Neural cell (in vitro differentiated cells): Measurements from ENCODE around the gene VMP1. TPM values are rescaled to one million over a fixed set of nuclear protein-coding genes. Genes with fewer than 3 reads are reported as not detected.

Experiments used
- H2AFZ ChIP-seq: fragments of 200-600, 300-800 bp; sonication (generic), shearing (Covaris generic); 2 replicates; pipeline ENCODE4 v1.6.0; 2014; ENCODE audit warnings: low read depth, mild to moderate bottlenecking, antibody characterized with exemption, low read length, moderate library complexity
- H3F3A ChIP-seq: fragments of 200-600 bp; shearing (Covaris generic); 2 replicates; pipeline ENCODE4 v1.6.1; 2016; ENCODE audit warnings: mild to moderate bottlenecking, moderate library complexity, mixed read lengths, antibody characterized with exemption, low read length; ENCODE audit not compliant: insufficient read depth, poor library complexity, severe bottlenecking
- H3K27ac ChIP-seq: fragments of 200-600, 300-800 bp; sonication (generic), shearing (Covaris generic); 2 replicates; pipeline ENCODE4 v1.5.1; 2014; ENCODE audit warnings: mild to moderate bottlenecking, low read length, moderate library complexity
- H3K27me3 ChIP-seq: fragments of 300-800, 200-600 bp; sonication (generic), shearing (Covaris generic); 2 replicates; pipeline ENCODE4 v1.6.0; 2014; ENCODE audit warnings: mild to moderate bottlenecking, low read depth, low read length, moderate library complexity; ENCODE audit not compliant: insufficient read depth
- H3K36me3 ChIP-seq: fragments of 300-800, 200-600 bp; sonication (generic), shearing (Covaris generic); 2 replicates; pipeline ENCODE4 v1.5.1; 2014; ENCODE audit warnings: mild to moderate bottlenecking, antibody characterized with exemption, low read length, moderate library complexity; ENCODE audit not compliant: insufficient read depth
- H3K4me2 ChIP-seq: fragments of 300-800, 200-600 bp; sonication (generic), shearing (Covaris generic); 2 replicates; pipeline ENCODE4 v1.6.0; 2014; ENCODE audit warnings: mild to moderate bottlenecking, low read length
- H3K4me3 ChIP-seq: fragments of 300-800, 200-600 bp; sonication (generic), shearing (Covaris generic); 2 replicates; pipeline ENCODE4 v1.5.1; 2014; ENCODE audit warnings: mild to moderate bottlenecking, low read length, moderate library complexity
- H3K79me2 ChIP-seq: fragments of 200-600 bp; shearing (Covaris generic); replicated peaks from 2 replicates; pipeline ENCODE4 v1.6.0; 2014; ENCODE audit warnings: mild to moderate bottlenecking, low read length, moderate library complexity; ENCODE audit not compliant: insufficient read depth
- H3K9ac ChIP-seq: fragments of 300-800, 200-600 bp; sonication (generic), shearing (Covaris generic); 2 replicates; pipeline ENCODE4 v1.6.1; 2016; ENCODE audit warnings: mild to moderate bottlenecking, low read length, mixed read lengths
- H3K9me2 ChIP-seq: fragments of 200-600 bp; shearing (Covaris generic); 2 replicates; pipeline ENCODE4 v1.6.1; 2016; ENCODE audit warnings: mild to moderate bottlenecking, low read length, mixed read lengths; ENCODE audit not compliant: insufficient read depth
- H3K9me3 ChIP-seq: fragments of 200-600, 300-800 bp; sonication (generic), shearing (Covaris generic); 2 replicates; pipeline ENCODE4 v1.6.1; 2016; ENCODE audit warnings: mild to moderate bottlenecking, mixed run types, low read length, moderate library complexity, mixed read lengths
- H4K20me1 ChIP-seq: fragments of 200-600 bp; shearing (Covaris generic); 2 replicates; pipeline ENCODE4 v1.6.1; 2016; ENCODE audit warnings: mild to moderate bottlenecking, mixed run types; ENCODE audit not compliant: insufficient read depth
- EP300 ChIP-seq: fragments of 450-650 bp; conservative IDR thresholded peaks from 2 replicates; pipeline ENCODE4 v1.6.1; 2014; ENCODE audit warnings: antibody characterized with exemption, mild to moderate bottlenecking, moderate library complexity; ENCODE audit not compliant: poor library complexity, severe bottlenecking
- EZH2 ChIP-seq: fragments of 200-600, 300-800 bp; shearing (Covaris generic), sonication (generic); IDR thresholded peaks from 2 replicates; pipeline ENCODE4 v1.6.1; 2014; ENCODE audit warnings: antibody characterized with exemption, low read length, borderline replicate concordance, mild to moderate bottlenecking; ENCODE audit not compliant: insufficient read depth, poor library complexity, severe bottlenecking
- RAD21 ChIP-seq: fragments of 450-650 bp; conservative IDR thresholded peaks from 2 replicates; pipeline ENCODE4 v1.6.1; 2014; ENCODE audit warnings: antibody characterized with exemption, mild to moderate bottlenecking, moderate library complexity
- TAF1 ChIP-seq: IDR thresholded peaks from 2 replicates; pipeline ENCODE4 v1.6.1; 2012; ENCODE audit warnings: low read depth
- polyA plus RNA-seq: library from polyadenylated mRNA; depleted of rRNA; stranded (reverse); fragments of >200 nt; gene quantifications from 2 replicates; pipeline ENCODE4 v1.2.3, GENCODE V29; 2014
- TF ChIP-seq, protein P1 (sequence below): fragments of 450-650 bp; IDR thresholded peaks from 2 replicates; pipeline ENCODE4 v1.5.1; 2014; ENCODE audit warnings: antibody characterized with exemption, mild to moderate bottlenecking, moderate library complexity; ENCODE audit not compliant: poor library complexity, severe bottlenecking
- TF ChIP-seq, protein P2 (sequence below): IDR thresholded peaks from 2 replicates; pipeline ENCODE4 v1.6.1; 2012; ENCODE audit warnings: borderline replicate concordance

The VMP1 gene
- polyA plus RNA-seq, 1 donor from 2014 or later = 75.9 TPM

DNA sequence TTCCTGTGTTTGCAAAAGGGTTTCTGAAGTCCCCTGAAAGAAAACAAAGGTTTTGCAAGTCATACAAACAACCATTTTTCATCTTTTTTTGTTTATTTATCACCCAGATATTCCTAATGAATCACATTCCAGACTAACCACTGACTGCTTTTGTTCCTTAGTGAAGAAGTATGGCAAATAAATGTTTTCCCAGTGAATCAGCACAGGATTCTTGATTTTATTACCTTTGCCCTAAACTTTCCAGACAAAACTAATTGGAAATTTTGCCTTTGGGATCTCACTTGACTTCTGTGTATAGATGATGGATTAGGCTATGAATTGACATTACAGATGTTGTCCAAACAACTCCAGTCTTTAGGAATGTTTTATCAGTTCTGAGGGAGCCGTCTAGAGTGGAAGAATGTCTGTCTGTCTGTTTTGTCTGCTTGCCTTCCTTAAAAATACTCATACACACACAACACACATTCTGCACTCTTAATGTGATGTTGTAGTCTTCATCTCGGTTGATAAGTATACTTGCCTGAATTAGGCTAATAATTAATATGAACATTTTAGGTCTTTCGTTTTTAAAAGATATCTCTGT, 48.9 kb downstream of the VMP1 start:
- no peak for TF ChIP-seq RAD21
- TF ChIP-seq, protein P1, sequence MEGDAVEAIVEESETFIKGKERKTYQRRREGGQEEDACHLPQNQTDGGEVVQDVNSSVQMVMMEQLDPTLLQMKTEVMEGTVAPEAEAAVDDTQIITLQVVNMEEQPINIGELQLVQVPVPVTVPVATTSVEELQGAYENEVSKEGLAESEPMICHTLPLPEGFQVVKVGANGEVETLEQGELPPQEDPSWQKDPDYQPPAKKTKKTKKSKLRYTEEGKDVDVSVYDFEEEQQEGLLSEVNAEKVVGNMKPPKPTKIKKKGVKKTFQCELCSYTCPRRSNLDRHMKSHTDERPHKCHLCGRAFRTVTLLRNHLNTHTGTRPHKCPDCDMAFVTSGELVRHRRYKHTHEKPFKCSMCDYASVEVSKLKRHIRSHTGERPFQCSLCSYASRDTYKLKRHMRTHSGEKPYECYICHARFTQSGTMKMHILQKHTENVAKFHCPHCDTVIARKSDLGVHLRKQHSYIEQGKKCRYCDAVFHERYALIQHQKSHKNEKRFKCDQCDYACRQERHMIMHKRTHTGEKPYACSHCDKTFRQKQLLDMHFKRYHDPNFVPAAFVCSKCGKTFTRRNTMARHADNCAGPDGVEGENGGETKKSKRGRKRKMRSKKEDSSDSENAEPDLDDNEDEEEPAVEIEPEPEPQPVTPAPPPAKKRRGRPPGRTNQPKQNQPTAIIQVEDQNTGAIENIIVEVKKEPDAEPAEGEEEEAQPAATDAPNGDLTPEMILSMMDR = no peak
- Histone ChIP-seq H3K79me2 (no peaks in the 10 kb centered on the region), H4K20me1 (no peaks in the 10 kb centered on the region), H3K9me3 (no peaks in the 10 kb centered on the region), H3K4me3 (no peak overlapping the region), H3K27me3 (no peaks in the 10 kb centered on the region), H2AFZ (no peak overlapping the region), H3F3A (no peaks in the 10 kb centered on the region), H3K9me2 (no peaks in the 10 kb centered on the region), H3K4me2 (no peak overlapping the region), H3K27ac (no peak overlapping the region), H3K9ac (no peak overlapping the region), H3K36me3 (no peaks in the 10 kb centered on the region)

DNA sequence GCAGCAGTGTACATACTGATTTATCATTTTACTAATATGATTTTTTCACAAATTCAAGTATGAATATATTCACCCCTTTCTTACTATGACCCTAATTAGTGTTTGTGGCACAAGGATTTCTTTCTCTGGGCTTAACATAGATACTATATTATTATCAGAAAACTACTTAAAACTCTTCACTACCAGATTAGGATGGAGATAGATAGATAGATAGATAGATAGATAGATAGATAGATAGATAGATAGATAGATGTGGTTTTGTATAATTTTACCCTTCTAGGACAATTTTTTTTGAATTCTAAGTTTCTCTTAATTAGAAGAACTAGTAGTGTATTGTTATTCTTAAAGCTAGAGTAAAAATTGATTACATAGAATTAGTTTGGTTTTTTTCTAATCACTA, 49.6 kb downstream of the VMP1 start:
- Histone ChIP-seq H3K9me2 (no peaks in the 10 kb centered on the region), H2AFZ (no peak overlapping the region), H4K20me1 (no peaks in the 10 kb centered on the region), H3K27me3 (no peaks in the 10 kb centered on the region), H3F3A (no peaks in the 10 kb centered on the region), H3K4me2 (no peak overlapping the region), H3K4me3 (no peak overlapping the region), H3K9ac (no peak overlapping the region), H3K36me3 (no peaks in the 10 kb centered on the region), H3K27ac (no peak overlapping the region), H3K9me3 (no peaks in the 10 kb centered on the region), H3K79me2 (no peaks in the 10 kb centered on the region)
- TF ChIP-seq EZH2 = no peak
- TF ChIP-seq, protein P2, sequence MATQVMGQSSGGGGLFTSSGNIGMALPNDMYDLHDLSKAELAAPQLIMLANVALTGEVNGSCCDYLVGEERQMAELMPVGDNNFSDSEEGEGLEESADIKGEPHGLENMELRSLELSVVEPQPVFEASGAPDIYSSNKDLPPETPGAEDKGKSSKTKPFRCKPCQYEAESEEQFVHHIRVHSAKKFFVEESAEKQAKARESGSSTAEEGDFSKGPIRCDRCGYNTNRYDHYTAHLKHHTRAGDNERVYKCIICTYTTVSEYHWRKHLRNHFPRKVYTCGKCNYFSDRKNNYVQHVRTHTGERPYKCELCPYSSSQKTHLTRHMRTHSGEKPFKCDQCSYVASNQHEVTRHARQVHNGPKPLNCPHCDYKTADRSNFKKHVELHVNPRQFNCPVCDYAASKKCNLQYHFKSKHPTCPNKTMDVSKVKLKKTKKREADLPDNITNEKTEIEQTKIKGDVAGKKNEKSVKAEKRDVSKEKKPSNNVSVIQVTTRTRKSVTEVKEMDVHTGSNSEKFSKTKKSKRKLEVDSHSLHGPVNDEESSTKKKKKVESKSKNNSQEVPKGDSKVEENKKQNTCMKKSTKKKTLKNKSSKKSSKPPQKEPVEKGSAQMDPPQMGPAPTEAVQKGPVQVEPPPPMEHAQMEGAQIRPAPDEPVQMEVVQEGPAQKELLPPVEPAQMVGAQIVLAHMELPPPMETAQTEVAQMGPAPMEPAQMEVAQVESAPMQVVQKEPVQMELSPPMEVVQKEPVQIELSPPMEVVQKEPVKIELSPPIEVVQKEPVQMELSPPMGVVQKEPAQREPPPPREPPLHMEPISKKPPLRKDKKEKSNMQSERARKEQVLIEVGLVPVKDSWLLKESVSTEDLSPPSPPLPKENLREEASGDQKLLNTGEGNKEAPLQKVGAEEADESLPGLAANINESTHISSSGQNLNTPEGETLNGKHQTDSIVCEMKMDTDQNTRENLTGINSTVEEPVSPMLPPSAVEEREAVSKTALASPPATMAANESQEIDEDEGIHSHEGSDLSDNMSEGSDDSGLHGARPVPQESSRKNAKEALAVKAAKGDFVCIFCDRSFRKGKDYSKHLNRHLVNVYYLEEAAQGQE = no peak

DNA sequence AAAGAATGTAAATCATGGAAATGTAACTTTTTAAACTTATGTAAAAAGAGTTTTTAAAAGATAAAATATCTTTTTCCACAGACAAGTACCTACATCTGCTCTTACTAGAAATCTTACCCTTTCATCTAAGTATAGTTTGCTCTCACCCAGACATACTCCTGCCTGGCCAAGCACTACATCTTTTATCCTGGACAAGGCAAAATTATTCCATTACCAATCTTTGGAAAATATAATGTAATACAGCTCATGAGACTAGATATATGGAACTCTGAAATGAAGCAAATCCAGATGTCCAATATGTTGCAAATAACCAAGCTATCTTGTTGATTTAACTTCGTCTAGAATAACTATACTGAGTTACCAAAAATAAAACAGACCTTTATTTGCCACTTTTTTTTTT, 50.0 kb downstream of the VMP1 start:
- Histone ChIP-seq H3K4me3 (no peak overlapping the region), H3K9me3 (no peaks in the 10 kb centered on the region), H2AFZ (no peak overlapping the region), H3K9me2 (no peaks in the 10 kb centered on the region), H4K20me1 (no peaks in the 10 kb centered on the region), H3K79me2 (no peaks in the 10 kb centered on the region), H3K36me3 (no peaks in the 10 kb centered on the region), H3K4me2 (no peak overlapping the region), H3F3A (no peaks in the 10 kb centered on the region), H3K27ac (no peak overlapping the region), H3K9ac (no peak overlapping the region), H3K27me3 (no peaks in the 10 kb centered on the region)
- no peak for TF ChIP-seq EP300
- TF ChIP-seq, protein P2 = no peak
- no peak for TF ChIP-seq TAF1
- TF ChIP-seq EZH2 = no peak
